ENCODE data around the gene BNIP3. TPM values are rescaled to one million over a fixed set of nuclear protein-coding genes. Genes with fewer than 3 reads are reported as not detected.

The BNIP3 gene, protein sequence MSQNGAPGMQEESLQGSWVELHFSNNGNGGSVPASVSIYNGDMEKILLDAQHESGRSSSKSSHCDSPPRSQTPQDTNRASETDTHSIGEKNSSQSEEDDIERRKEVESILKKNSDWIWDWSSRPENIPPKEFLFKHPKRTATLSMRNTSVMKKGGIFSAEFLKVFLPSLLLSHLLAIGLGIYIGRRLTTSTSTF
- 237 and 248 TPM in 2 replicates for polyA plus RNA-seq (2013)

- H3K36me3 ChIP-seq (ENCODE audit: control insufficient read depth in 1 of 2, insufficient read depth in 2 of 2, low read length in 2 of 2), result peaks cover 2% of the 10 kb centered on the region in 2 experiments
- peak within 1 kb of the TSS; percentile 68 for H2AFZ ChIP-seq (ENCODE audit: insufficient read depth, low read length, poor library complexity)
- peak within 1 kb of the TSS; percentile 87 for H3K18ac ChIP-seq (ENCODE audit: low read length)
- H4K12ac ChIP-seq (ENCODE audit: low read depth, low read length), result peak within 1 kb of the TSS; percentile 76
- H4K8ac ChIP-seq (ENCODE audit: low read depth, low read length), result peak within 1 kb of the TSS; percentile 86
- H2BK12ac ChIP-seq (ENCODE audit: low read length), result no peak within 1 kb of the TSS
- peaks cover 14% of the 10 kb centered on the region for H3K79me2 ChIP-seq (ENCODE audit: control insufficient read depth, insufficient read depth, low read length, poor library complexity)
- H2BK120ac ChIP-seq (ENCODE audit: insufficient read depth, low read length, poor library complexity), result peak within 1 kb of the TSS; percentile 85
- peak within 1 kb of the TSS; percentile 34 for H3K4ac ChIP-seq (ENCODE audit: low read depth, low read length)
- H3K23ac ChIP-seq (ENCODE audit: low read length), result no peak within 1 kb of the TSS
- peak within 1 kb of the TSS; percentile 52 for H2AK5ac ChIP-seq (ENCODE audit: low read length)
- peaks cover 14 to 18% of the 10 kb centered on the region in 2 experiments for H3K4me1 ChIP-seq (ENCODE audit: control insufficient read depth in 1 of 2, insufficient read depth in 2 of 2, low read length in 2 of 2)
- peak within 1 kb of the TSS; percentile 71 for H3K14ac ChIP-seq (ENCODE audit: low read length)
- H3K4me2 ChIP-seq (ENCODE audit: low read length), result peak within 1 kb of the TSS; percentile 75
- peaks cover 10% of the 10 kb centered on the region for H3K27me3 ChIP-seq (ENCODE audit: insufficient read depth, low read length)
- peak within 1 kb of the TSS; percentile 84 for H4K91ac ChIP-seq (ENCODE audit: low read depth, low read length)
- peak within 1 kb of the TSS; percentile 18 for H2BK5ac ChIP-seq (ENCODE audit: low read depth, low read length, poor library complexity)
- peak; percentile 94 to 99 for DNase-seq
- H3K9ac ChIP-seq (ENCODE audit: low read length), result peak within 1 kb of the TSS; percentile 67
- H3K27ac ChIP-seq (ENCODE audit: low read depth, low read length), result peak within 1 kb of the TSS; percentile 41
- peaks cover 2% of the 10 kb centered on the region for H3K9me3 ChIP-seq (ENCODE audit: insufficient read depth, low read depth, low read length)
- WGBS (ENCODE audit: extremely low coverage, insufficient coverage, insufficient read length), result no CpG with 5 or more reads among the region's 100 CpGs
- peak within 1 kb of the TSS; percentile 90 for H3K4me3 ChIP-seq (ENCODE audit: low read depth, low read length)
- H3K79me1 ChIP-seq (ENCODE audit: low read length), result peaks cover 18% of the 10 kb centered on the region
These were observed at the start of gene BNIP3 for GRCh38 chr10:131981429-131982184. TSS of gene BNIP3 (minus strand) at chr10:131981923. CDS start at chr10:131981806, 117 bp downstream.

DNA sequence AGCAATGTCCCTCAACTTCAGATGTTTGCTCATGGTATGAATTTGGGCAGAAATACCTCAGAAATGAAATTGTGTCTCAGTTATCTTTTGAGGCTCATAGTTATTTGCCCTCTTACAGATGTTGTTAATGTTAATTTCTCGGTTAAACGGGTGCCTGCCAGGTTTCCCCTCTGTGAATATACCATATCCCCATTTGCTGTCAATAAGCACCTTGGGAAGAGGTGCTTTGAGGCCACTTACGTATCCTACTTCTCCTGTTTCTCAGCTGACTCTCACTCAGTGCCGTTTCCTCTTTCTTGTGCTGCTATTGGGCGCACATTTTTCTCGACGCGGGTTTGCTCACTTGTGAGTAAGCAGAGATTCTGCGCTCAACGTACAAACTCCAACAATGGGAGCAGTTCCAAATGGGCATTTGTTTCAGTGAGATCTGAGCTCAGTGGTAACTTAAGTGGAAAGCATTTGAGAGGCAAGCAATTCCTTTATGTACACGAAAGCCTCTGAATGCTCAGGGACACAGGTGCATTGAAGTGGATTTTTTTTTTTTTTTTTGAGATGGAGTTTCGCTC is 49.3 kb upstream of the BNIP3 start:
- Histone ChIP-seq H3K9me3 (ENCODE audit: insufficient read depth, low read depth, low read length) (peaks cover 2% of the 10 kb centered on the region), H3K14ac (ENCODE audit: low read length) (no peak overlapping the region), H2AFZ (ENCODE audit: insufficient read depth, low read length, poor library complexity) (no peak overlapping the region), H2BK5ac (ENCODE audit: low read depth, low read length, poor library complexity) (no peak overlapping the region), H3K4me1 (ENCODE audit: control insufficient read depth in 1 of 2, insufficient read depth in 2 of 2, low read length in 2 of 2) (peaks cover under 1% of the 10 kb centered on the region in 2 experiments), H2AK5ac (ENCODE audit: low read length) (no peak overlapping the region), H3K4me3 (ENCODE audit: low read depth, low read length) (no peak overlapping the region), H3K4ac (ENCODE audit: low read depth, low read length) (no peak overlapping the region), H3K18ac (ENCODE audit: low read length) (no peak overlapping the region), H3K4me2 (ENCODE audit: low read length) (no peak overlapping the region), H3K27ac (ENCODE audit: low read depth, low read length) (no peak overlapping the region), H2BK12ac (ENCODE audit: low read length) (no peak overlapping the region), H4K12ac (ENCODE audit: low read depth, low read length) (no peak overlapping the region), H3K27me3 (ENCODE audit: insufficient read depth, low read length) (peaks cover 12% of the 10 kb centered on the region), H4K91ac (ENCODE audit: low read depth, low read length) (no peak overlapping the region), H3K23ac (ENCODE audit: low read length) (no peak overlapping the region), H3K79me2 (ENCODE audit: control insufficient read depth, insufficient read depth, low read length, poor library complexity) (no peaks in the 10 kb centered on the region), H3K36me3 (ENCODE audit: control insufficient read depth in 1 of 2, insufficient read depth in 2 of 2, low read length in 2 of 2) (no peaks in the 10 kb centered on the region), H2BK120ac (ENCODE audit: insufficient read depth, low read length, poor library complexity) (no peak overlapping the region), H3K9ac (ENCODE audit: low read length) (no peak overlapping the region), H4K8ac (ENCODE audit: low read depth, low read length) (no peak overlapping the region), H3K79me1 (ENCODE audit: low read length) (no peaks in the 10 kb centered on the region)
- DNase-seq, result no peak
- WGBS (ENCODE audit: extremely low coverage, insufficient coverage, insufficient read length), result no CpG with 5 or more reads among the region's 12 CpGs

GRCh38 chr10:132028706-132029105 is 47.0 kb upstream of the BNIP3 start:
- H2BK5ac ChIP-seq (ENCODE audit: low read depth, low read length, poor library complexity), result no peak overlapping the region
- no peak overlapping the region for H3K9ac ChIP-seq (ENCODE audit: low read length)
- H3K79me1 ChIP-seq (ENCODE audit: low read length), result no peaks in the 10 kb centered on the region
- H3K9me3 ChIP-seq (ENCODE audit: insufficient read depth, low read depth, low read length), result no peaks in the 10 kb centered on the region
- no peak overlapping the region for H3K14ac ChIP-seq (ENCODE audit: low read length)
- H4K91ac ChIP-seq (ENCODE audit: low read depth, low read length), result no peak overlapping the region
- H3K36me3 ChIP-seq (ENCODE audit: control insufficient read depth in 1 of 2, insufficient read depth in 2 of 2, low read length in 2 of 2), result no peaks in the 10 kb centered on the region
- no CpG with 5 or more reads among the region's 6 CpGs for WGBS (ENCODE audit: extremely low coverage, insufficient coverage, insufficient read length)
- DNase-seq, result no peak
- H2AFZ ChIP-seq (ENCODE audit: insufficient read depth, low read length, poor library complexity), result no peak overlapping the region
- H3K27me3 ChIP-seq (ENCODE audit: insufficient read depth, low read length), result no peaks in the 10 kb centered on the region
- no peak overlapping the region for H3K23ac ChIP-seq (ENCODE audit: low read length)
- H3K4me3 ChIP-seq (ENCODE audit: low read depth, low read length), result no peak overlapping the region
- no peak overlapping the region for H3K4me2 ChIP-seq (ENCODE audit: low read length)
- no peak overlapping the region for H2AK5ac ChIP-seq (ENCODE audit: low read length)
- H4K12ac ChIP-seq (ENCODE audit: low read depth, low read length), result no peak overlapping the region
- no peak overlapping the region for H3K27ac ChIP-seq (ENCODE audit: low read depth, low read length)
- H4K8ac ChIP-seq (ENCODE audit: low read depth, low read length), result no peak overlapping the region
- no peak overlapping the region for H2BK120ac ChIP-seq (ENCODE audit: insufficient read depth, low read length, poor library complexity)
- no peak overlapping the region for H3K4ac ChIP-seq (ENCODE audit: low read depth, low read length)
- H2BK12ac ChIP-seq (ENCODE audit: low read length), result no peak overlapping the region
- H3K4me1 ChIP-seq (ENCODE audit: control insufficient read depth in 1 of 2, insufficient read depth in 2 of 2, low read length in 2 of 2), result no peaks in the 10 kb centered on the region
- no peaks in the 10 kb centered on the region for H3K79me2 ChIP-seq (ENCODE audit: control insufficient read depth, insufficient read depth, low read length, poor library complexity)
- H3K18ac ChIP-seq (ENCODE audit: low read length), result no peak overlapping the region

- no peak overlapping the region for H2AK5ac ChIP-seq (ENCODE audit: low read length)
- H3K18ac ChIP-seq (ENCODE audit: low read length), result no peak overlapping the region
- H2BK120ac ChIP-seq (ENCODE audit: insufficient read depth, low read length, poor library complexity), result no peak overlapping the region
- no peak overlapping the region for H3K4me3 ChIP-seq (ENCODE audit: low read depth, low read length)
- no peaks in the 10 kb centered on the region for H3K4me1 ChIP-seq (ENCODE audit: control insufficient read depth in 1 of 2, insufficient read depth in 2 of 2, low read length in 2 of 2)
- no peak overlapping the region for H2BK5ac ChIP-seq (ENCODE audit: low read depth, low read length, poor library complexity)
- no peaks in the 10 kb centered on the region for H3K79me1 ChIP-seq (ENCODE audit: low read length)
- H2AFZ ChIP-seq (ENCODE audit: insufficient read depth, low read length, poor library complexity), result no peak overlapping the region
- WGBS (ENCODE audit: extremely low coverage, insufficient coverage, insufficient read length), result no CpG with 5 or more reads among the region's 3 CpGs
- H3K27ac ChIP-seq (ENCODE audit: low read depth, low read length), result no peak overlapping the region
- H2BK12ac ChIP-seq (ENCODE audit: low read length), result no peak overlapping the region
- H4K12ac ChIP-seq (ENCODE audit: low read depth, low read length), result no peak overlapping the region
- no peak overlapping the region for H3K4ac ChIP-seq (ENCODE audit: low read depth, low read length)
- H3K4me2 ChIP-seq (ENCODE audit: low read length), result no peak overlapping the region
- H3K23ac ChIP-seq (ENCODE audit: low read length), result no peak overlapping the region
- H3K14ac ChIP-seq (ENCODE audit: low read length), result no peak overlapping the region
- H3K9me3 ChIP-seq (ENCODE audit: insufficient read depth, low read depth, low read length), result no peaks in the 10 kb centered on the region
- no peak for DNase-seq
- H3K9ac ChIP-seq (ENCODE audit: low read length), result no peak overlapping the region
- H3K79me2 ChIP-seq (ENCODE audit: control insufficient read depth, insufficient read depth, low read length, poor library complexity), result no peaks in the 10 kb centered on the region
- no peaks in the 10 kb centered on the region for H3K36me3 ChIP-seq (ENCODE audit: control insufficient read depth in 1 of 2, insufficient read depth in 2 of 2, low read length in 2 of 2)
- H4K8ac ChIP-seq (ENCODE audit: low read depth, low read length), result no peak overlapping the region
- no peak overlapping the region for H4K91ac ChIP-seq (ENCODE audit: low read depth, low read length)
- no peaks in the 10 kb centered on the region for H3K27me3 ChIP-seq (ENCODE audit: insufficient read depth, low read length)
These were observed 45.8 kb upstream of the BNIP3 start for GRCh38 chr10:132027423-132027983.
